HG03108 (cell line): ENCODE measurements around the gene SH2D1B.
"Not testable (repeated sequence)": the region's sequence is repeated elsewhere in the genome, so short reads cannot be mapped to it uniquely, and the experiment has no call there.

ENCODE experiments used
- ATAC-seq: cut with Tn5 transposase; IDR thresholded peaks from one replicate; pipeline ENCODE4 v1.9.1; 2021; ENCODE audit warnings: moderate library complexity; ENCODE audit not compliant: unreplicated experiment

Gene SH2D1B

GRCh38 chr1:162412002-162412401, at the start of gene SH2D1B:
SH2D1B (minus strand) TSS chr1:162412136; CDS start chr1:162412016, 120 bp downstream.
- ATAC-seq = no peak

DNA sequence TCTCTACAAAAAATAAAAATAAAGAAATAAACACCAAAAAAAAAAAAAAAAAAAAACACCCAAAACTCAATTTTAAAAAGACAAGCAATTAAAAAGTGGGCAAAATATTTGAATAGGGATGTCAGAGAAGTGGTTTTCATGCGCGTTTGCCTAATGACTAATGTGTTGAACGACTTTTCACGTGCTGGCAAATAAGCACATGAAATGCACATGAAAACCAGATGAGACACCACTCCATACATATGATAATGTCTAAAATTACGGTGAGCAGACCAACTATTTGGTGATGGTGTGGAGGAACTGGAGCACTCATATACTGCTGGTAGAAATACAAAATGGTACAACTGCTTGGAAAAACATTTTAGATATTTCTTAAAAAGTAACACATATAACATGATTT, 46.3 kb upstream of the SH2D1B start:
- no peak for ATAC-seq

- ATAC-seq = no peak
These were observed 44.4 kb upstream of the SH2D1B start for GRCh38 chr1:162456323-162456722.

DNA sequence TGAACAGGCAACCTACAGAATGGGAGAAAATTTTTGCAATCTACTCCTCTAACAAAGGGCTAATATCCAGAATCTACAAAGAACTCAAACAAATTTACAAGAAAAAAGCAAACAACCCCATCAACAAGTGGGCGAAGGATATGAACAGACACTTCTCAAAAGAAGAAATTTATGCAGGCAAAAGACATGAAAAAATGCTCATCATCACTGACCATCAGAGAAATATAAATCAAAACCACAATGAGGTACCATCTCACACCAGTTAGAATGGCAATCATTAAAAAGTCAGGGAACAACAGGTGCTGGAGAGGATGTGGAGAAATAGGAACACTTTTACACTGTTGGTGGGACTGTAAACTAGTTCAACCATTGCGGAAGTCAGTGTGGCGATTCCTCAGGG, 42.4 kb upstream of the SH2D1B start:
- ATAC-seq = not testable (repeated sequence)

GRCh38 chr1:162446946-162447345, 35.0 kb upstream of the SH2D1B start:
- ATAC-seq = no peak

DNA sequence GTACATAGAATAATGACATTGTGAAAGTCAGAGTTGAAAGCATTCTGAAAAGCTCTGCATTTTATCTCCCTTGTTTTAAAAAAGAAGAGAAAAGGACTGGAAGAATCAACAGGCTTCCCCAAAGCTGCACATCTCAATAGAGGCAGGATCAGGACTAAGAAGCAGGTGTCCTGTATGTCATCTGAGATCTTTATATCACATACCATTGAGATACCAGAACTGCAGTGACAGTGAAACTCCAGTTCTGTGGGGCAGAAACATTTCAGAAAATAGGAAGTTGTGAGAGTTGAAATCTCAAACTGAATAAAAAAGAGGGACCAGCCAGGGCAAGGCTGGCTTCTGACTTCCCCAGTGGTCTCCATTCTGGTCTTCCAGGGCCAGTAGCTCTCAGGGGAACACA, 33.0 kb upstream of the SH2D1B start:
- ATAC-seq = no peak

DNA sequence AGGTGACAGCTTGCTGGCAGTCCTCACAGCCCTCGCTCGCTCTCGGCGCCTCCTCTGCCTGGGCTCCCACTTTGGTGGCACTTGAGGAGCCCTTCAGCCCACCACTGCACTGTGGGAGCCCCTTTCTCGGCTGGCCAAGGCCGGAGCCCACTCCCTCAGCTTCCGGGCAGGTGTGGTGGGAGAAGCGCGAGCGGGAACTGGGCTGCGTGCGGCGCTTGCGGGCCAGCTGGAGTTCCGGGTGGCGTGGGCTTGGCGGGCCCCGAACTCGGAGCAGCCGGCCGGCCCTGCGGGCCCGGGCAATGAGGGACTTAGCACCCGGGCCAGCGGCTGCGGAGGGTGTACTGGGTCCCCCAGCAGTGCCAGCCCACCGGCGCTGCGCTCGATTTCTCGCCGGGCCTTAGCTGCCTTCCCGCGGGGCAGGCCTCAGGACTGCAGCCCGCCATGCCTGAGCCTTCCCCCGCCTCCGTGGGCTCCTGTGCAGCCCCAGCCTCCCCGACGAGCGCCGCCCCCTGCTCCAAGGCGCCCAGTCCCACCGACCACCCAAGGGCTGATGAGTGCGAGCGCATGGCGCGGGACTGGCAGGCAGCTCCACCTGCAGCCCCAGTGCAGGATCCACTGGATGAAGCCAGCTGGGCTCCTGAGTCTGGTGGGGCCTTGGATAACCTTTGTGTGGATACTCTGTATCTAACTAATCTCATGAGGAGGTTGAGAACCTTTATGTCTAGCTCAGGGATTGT, 21.2 kb upstream of the SH2D1B start:
- ATAC-seq = not testable (repeated sequence)

DNA sequence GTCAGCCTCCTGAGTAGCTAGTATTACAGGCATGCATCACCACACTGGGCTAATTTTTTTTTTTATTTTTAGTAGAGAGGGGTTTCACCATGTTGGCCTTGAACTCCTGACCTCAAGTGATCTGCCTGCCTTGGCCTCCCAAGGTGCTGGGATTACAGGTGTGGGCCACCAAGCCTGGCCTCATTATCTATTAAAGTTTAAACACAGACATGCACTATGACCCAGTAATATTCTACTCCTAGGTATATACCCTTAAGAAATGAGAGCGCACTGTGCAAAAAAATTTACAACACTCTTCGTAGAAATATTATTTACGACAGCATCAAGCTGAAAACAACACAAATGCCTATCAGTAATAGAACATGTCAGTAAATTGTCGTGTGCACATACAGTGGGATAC, 18.6 kb upstream of the SH2D1B start:
- ATAC-seq = no peak

DNA sequence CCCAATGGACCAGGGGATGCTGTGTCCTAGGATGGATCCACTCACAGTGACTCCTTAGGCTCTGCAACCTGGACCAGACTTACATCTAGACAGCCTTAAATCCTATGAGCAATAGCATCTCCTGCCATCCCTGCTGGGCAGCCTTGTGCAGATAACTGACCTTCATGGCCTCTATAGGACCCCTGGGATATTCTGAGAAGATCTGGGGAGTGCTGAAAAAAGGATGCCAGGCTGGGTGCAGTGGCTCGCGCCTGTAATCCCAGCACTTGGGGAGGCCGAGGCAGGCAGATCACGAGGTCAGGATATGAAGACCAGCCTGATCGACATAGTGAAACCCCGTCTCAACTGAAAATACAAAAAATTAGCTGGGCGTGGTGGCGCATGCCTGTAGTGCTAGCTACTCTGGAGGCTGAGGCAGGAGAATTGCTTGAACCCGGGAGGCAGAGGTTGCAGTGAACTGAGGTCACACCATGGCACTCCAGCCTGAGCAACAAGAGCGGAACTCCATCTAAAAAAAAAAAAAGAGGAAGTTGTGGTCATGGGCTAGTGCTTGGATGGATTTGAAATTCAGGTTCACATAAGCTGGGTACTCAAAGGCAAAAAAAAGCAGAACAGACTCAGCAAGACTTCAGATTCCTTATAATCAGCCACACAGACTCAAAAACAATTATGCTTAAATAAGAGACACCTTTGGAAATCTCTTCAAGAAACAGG, 10.9 kb upstream of the SH2D1B start:
- ATAC-seq = no peak

DNA sequence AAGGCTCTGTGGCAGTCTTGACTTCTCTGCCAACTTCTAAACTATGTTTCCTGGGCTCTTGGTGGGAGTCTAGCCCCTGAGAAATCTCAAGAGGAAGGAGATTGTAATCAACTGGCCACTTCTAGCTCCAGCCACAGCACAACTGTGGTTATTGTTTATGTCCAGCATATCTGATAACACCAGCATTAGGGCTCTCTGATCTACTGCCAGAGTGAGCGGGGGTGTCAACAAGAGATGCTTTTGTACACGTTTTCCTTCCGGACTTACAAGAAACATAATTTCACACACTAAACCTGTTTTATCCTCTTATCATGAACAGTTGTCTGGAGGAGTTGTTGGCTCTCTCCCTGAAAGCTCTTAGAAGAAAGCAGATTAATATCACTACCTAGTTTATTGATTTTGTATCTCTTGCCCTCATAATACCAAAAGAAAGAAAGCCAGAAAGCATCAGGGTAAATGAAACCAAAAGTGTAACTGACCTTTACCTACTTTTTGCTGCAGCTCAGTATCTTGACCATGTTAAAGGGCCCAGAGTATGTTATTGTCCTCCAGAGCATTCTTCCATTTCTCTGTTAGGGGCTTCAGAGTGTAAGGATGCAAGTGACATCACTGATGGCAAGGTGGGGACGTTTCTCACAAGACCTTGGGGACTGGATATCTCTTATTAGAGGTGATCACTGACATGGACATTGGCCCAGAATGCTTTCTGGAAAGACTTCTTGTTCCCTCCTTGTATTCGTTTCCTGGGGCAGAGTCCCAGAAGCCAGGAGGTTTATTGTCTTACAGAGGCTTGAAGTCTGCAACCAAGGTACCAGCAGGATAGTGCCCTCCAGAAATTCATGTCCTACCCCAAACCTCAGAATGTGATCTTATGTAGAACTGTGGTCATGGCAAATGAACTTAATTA, 9.6 kb upstream of the SH2D1B start:
- ATAC-seq = no peak

DNA sequence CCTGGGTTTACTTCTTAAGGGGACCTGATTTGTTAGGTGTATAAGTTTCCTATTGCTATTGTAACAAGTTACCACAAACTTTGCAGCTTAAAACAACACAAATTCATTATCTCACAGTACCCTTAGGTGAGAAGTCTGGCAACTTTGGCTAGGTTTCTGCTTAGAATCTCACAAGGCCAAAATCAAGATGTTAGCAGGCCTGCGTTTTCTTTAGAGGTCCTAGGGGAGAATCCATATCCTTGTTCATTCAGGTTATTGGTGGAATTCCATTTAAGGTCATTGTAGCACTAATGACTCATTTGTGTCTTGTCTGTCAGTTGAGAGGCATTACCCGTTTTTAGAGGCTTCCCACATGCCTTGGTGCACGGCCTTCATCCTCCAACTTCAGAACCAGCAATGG, 8.2 kb upstream of the SH2D1B start:
- ATAC-seq = no peak

DNA sequence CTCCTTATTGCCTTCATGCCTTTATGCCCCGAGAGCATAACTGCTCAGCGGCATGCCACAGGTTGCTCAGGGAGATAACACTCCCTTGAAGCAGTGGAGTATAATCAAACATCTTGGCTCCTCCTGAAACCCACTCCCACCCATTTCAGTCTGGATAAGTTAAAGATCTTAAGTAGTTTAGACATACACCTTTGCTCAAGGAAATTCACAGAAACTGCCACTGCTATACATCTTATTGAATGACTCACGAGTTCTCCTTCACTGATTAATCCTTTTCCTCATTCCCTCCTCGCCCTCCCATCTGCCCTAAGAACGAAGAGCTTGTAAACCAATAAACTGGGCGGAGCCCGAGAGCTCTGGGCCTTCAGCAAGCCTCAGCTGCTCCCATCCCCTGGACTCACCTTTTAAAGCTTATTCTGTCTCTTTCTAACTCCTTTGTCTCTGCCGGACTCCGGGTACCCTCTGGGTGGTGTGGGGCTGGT, 7.6 kb upstream of the SH2D1B start:
- ATAC-seq = not testable (repeated sequence)

DNA sequence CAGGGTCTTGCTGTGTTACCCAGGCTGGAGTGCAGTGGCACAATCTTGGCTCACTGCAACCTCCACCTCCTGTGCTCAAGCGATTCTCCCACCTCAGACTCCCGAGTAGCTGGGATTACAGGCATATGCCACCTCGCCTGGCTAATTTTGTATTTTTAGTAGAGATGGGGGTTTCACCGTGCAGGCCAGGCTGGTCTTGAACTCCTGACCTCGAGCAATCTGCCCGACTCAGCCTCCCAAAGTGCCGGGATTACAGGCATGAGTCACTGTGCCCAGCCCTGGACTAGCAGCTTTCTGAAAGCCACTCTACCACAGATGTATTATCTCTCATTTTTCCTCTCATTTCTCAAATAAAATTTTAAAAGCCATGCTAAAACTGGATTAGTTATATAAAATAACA, 6.6 kb upstream of the SH2D1B start:
- ATAC-seq = not testable (repeated sequence)

- ATAC-seq = no peak
These were observed 5.7 kb upstream of the SH2D1B start for GRCh38 chr1:162417650-162418049.

GRCh38 chr1:162416909-162417308, 5.0 kb upstream of the SH2D1B start:
- ATAC-seq = no peak

DNA sequence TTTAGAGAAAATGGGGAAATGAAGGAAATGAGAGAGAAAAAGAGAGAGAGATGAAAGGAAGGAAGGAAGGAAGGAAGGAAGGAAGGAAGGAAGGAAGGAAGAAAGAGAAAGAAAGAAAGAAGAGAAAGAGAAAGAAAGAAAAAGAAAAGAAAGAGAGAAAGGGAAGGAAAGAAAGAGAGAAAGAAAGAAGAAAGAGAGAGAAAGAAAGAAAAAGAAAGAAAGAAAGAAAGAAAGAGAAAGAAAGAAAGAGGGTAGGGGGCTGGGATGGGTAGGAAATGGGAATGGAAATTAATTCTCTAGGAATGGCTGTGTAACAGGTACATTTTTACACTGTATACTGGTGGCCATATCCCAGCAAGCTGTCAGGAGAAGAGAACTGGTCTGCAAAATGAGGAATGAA, 4.3 kb upstream of the SH2D1B start:
- ATAC-seq = no peak

GRCh38 chr1:162407539-162407938, 4.4 kb downstream of the SH2D1B start:
- ATAC-seq = no peak

DNA sequence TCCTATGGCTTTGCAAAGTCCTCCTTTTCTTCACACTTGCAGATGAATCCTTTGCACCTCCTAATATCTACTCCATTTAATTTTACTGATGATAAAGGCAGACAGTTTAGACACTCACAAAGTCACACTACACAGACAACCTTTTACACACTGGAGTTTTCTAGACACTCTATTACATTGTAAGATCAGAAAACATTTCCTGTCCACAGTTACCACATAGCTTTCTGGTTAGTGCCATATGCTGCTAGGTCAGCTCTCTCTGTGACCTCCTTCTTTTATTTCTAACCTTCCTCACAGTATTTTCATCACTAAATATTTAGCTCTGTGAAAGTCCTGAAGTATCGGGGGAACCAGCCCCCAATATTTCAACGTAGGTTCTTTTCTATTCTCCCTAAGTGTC, 5.1 kb downstream of the SH2D1B start:
- ATAC-seq = no peak

DNA sequence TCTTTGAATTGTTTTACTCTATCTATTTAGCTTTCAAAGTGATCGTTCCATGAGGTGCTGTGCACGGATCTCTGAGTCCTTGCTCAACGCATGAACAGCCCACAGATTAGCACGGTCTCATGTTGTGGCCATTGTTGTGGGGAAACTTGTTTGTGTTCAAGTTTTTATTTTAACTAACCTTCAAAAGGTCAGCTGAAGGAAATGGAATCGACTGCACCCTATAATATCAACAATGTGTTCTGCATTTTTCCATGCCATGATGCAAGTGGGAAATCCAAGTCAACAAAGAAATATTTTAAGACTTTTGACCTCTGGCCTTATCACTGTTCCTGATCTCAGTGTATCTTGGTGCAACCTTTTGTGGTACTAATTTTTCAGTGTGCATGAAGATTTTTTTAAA, 6.1 kb downstream of the SH2D1B start:
- ATAC-seq = no peak

DNA sequence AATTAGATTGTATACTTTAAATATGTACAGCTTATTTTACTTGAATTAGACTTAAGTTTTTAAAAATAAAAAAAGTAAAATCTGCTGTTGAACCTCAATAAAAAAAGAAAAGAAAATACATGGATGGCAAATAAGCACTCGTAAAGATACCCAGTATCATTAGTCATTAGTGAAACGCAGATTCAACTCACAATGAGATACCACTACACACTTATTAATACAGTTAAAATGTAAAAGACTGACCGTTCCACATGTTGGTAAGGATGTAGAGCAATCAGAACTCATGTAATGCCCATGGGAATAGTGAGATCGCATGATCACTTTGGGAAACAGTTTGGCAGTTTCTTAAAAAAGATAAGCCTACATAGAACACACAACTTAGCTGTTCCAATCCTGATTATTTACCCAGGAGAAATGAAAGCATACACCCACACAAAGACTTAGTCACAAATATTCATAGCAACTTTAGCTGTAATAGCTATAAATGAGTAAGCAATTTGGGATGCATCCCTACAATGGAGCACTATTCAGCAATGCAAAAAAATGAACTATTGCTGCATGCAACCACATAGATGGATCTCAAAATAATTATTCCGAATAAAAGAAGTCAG, 7.3 kb downstream of the SH2D1B start:
- ATAC-seq = no peak

DNA sequence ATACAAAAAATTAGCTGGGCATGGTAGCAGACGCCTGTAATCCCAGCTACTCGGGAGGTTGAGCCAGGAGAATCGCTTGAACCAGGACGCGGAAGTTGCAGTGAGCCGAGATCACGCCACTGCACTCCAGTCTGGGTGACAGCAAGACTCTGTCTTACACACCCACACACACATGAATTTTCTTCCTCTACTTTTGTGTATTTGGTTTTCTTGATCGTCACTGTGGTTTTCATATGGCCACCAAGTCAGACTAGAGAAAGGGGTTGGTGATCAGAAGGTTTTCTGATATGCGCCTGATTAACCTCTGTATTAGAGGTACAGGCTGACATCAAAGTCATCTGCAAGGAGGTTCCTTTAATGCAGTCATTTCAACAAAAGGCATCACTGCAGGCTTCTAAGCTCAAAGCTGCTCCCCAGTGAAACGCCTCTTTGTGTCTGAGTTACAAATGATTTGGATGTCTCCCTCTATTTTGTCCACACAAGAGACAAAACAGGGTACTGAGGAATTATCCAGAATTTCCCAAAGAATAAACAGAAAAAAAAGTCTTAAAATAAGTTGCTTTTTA, 11.1 kb downstream of the SH2D1B start:
- ATAC-seq = no peak
